Measurements from ENCODE around the gene MYO16.

MYO16 gene

GRCh38 chr13:108629988-108630387 lies 577 bp downstream of the MYO16 start:
- H3K4me3 ChIP-seq (ENCODE audit: low read length), result no peak overlapping the region
- no peak for TF ChIP-seq CTCF (conservative IDR thresholded peaks at IDR 0.05; ENCODE audit: low read depth, low read length)
- no peak for DNase-seq (ENCODE audit: low read depth)

GRCh38 chr13:108632649-108633167 lies 3.3 kb downstream of the MYO16 start:
- DNase-seq (ENCODE audit: low read depth), result no peak
- no peak for TF ChIP-seq CTCF (conservative IDR thresholded peaks at IDR 0.05; ENCODE audit: low read depth, low read length)
- H3K4me3 ChIP-seq (ENCODE audit: low read length), result no peak overlapping the region

- no peak for TF ChIP-seq CTCF (conservative IDR thresholded peaks at IDR 0.05; ENCODE audit: low read depth, low read length)
- DNase-seq (ENCODE audit: low read depth), result no peak
- H3K4me3 ChIP-seq (ENCODE audit: low read length), result no peak overlapping the region
Measured at GRCh38 chr13:108638901-108639300, 9.5 kb downstream of the MYO16 start.

GRCh38 chr13:108643646-108644353 lies 14.4 kb downstream of the MYO16 start:
- no peak overlapping the region for H3K4me3 ChIP-seq (ENCODE audit: low read length)
- no peak for DNase-seq (ENCODE audit: low read depth)
- no peak for TF ChIP-seq CTCF (conservative IDR thresholded peaks at IDR 0.05; ENCODE audit: low read depth, low read length)

GRCh38 chr13:108645376-108645775 lies 16.0 kb downstream of the MYO16 start:
- TF ChIP-seq CTCF (conservative IDR thresholded peaks at IDR 0.05; ENCODE audit: low read depth, low read length), result no peak
- no peak overlapping the region for H3K4me3 ChIP-seq (ENCODE audit: low read length)
- no peak for DNase-seq (ENCODE audit: low read depth)

- H3K4me3 ChIP-seq (ENCODE audit: low read length), result no peak overlapping the region
- no peak for TF ChIP-seq CTCF (conservative IDR thresholded peaks at IDR 0.05; ENCODE audit: low read depth, low read length)
- no peak for DNase-seq (ENCODE audit: low read depth)
Measured at GRCh38 chr13:108650271-108650670, 20.9 kb downstream of the MYO16 start.

- DNase-seq (ENCODE audit: low read depth), result no peak
- TF ChIP-seq CTCF (conservative IDR thresholded peaks at IDR 0.05; ENCODE audit: low read depth, low read length), result no peak
- no peak overlapping the region for H3K4me3 ChIP-seq (ENCODE audit: low read length)
Measured at GRCh38 chr13:108656742-108657141, 27.3 kb downstream of the MYO16 start.
